Stimulated activated memory B cell treated with anti-CD40 and anti-IgM and Interleukin-4, amounts not matched to agents 10 μg/mL and 1 μg/mL and 100 μg/mL, for 72 hours (primary cell): Measurements from ENCODE around the gene ENC1.

Experiments
- ATAC-seq: fragments of 150-1000 bp; cut with Tn5 transposase; 2 replicates; pipeline ENCODE4 v1.10.0; 2021
- H3K27ac Mint-ChIP-seq: one replicate; pipeline ENCODE4 v1.8.0; 2022; ENCODE audit warnings: mild to moderate bottlenecking, mixed read lengths
- H3K27me3 Mint-ChIP-seq: one replicate; pipeline ENCODE4 v1.8.0; 2022; ENCODE audit warnings: mixed read lengths
- H3K36me3 Mint-ChIP-seq: one replicate; pipeline ENCODE4 v1.8.0; 2022; ENCODE audit warnings: mixed read lengths
- H3K4me1 Mint-ChIP-seq: one replicate; pipeline ENCODE4 v1.8.0; 2022; ENCODE audit warnings: mixed read lengths
- H3K4me3 Mint-ChIP-seq: one replicate; pipeline ENCODE4 v1.8.0; 2022; ENCODE audit warnings: mild to moderate bottlenecking, moderate library complexity, mixed read lengths
- H3K9me3 Mint-ChIP-seq: one replicate; pipeline ENCODE4 v1.8.0; 2022; ENCODE audit warnings: mixed read lengths

The ENC1 gene

GRCh38 chr5:74665816-74666215 lies 25.3 kb upstream of the ENC1 start:
- Mint-ChIP-seq H3K4me1 (no peaks in the 10 kb centered on the region), H3K4me3 (no peak overlapping the region), H3K9me3 (peaks cover 3% of the 10 kb centered on the region), H3K27me3 (peaks cover 23% of the 10 kb centered on the region), H3K27ac (no peak overlapping the region), H3K36me3 (peaks cover 4% of the 10 kb centered on the region)
- ATAC-seq, result no peak

DNA sequence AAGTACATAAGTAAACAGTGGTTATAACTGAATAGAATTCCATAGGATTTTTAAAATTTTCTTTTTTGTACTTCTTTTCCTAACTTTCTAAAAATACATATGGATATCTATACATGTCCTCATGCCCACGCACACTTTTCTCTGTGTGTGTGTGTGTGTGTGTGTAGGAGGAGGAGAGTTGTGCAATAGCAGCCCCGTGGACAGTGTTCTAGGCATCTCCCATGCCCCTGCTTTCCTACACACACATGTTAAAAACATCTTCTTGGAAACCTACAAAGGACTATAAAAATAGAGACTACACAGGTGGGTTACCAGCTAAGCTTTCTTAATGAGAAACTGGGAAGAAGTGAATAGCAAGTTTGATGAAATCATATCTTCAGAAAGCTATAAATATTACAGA lies 24.7 kb upstream of the ENC1 start:
- peaks cover 3% of the 10 kb centered on the region for H3K9me3 Mint-ChIP-seq
- H3K27ac Mint-ChIP-seq, result no peak overlapping the region
- H3K4me3 Mint-ChIP-seq, result no peak overlapping the region
- peaks cover 23% of the 10 kb centered on the region for H3K27me3 Mint-ChIP-seq
- H3K4me1 Mint-ChIP-seq, result no peaks in the 10 kb centered on the region
- H3K36me3 Mint-ChIP-seq, result peaks cover 3% of the 10 kb centered on the region
- no peak for ATAC-seq

DNA sequence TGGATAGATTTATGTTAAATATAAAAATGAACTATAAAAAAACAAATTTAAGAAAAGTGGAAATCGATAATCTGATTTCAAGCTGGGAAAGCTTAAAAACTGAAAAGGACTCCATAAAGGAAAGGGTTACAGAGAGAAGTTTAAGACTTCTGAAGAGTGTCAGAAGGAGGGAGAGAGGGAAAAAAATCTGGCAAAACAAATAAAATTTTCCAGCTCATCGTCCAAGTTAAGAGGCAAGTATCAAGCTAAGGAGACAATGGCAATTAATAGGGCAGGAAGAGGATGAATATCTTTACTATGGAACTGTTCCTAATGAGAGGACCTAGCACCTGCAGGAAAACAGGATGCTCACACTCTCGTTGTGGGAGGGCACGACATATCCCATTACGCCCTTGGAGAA lies 24.0 kb upstream of the ENC1 start:
- no peak for ATAC-seq
- Mint-ChIP-seq H3K36me3 (no peaks in the 10 kb centered on the region), H3K27ac (no peak overlapping the region), H3K4me1 (no peaks in the 10 kb centered on the region), H3K4me3 (no peak overlapping the region), H3K9me3 (no peaks in the 10 kb centered on the region), H3K27me3 (peaks cover 25% of the 10 kb centered on the region)

GRCh38 chr5:74660873-74661272 lies 20.3 kb upstream of the ENC1 start:
- Mint-ChIP-seq H3K4me1 (no peaks in the 10 kb centered on the region), H3K27ac (no peak overlapping the region), H3K27me3 (peaks cover 37% of the 10 kb centered on the region), H3K36me3 (no peaks in the 10 kb centered on the region), H3K4me3 (no peak overlapping the region), H3K9me3 (no peaks in the 10 kb centered on the region)
- ATAC-seq, result no peak

DNA sequence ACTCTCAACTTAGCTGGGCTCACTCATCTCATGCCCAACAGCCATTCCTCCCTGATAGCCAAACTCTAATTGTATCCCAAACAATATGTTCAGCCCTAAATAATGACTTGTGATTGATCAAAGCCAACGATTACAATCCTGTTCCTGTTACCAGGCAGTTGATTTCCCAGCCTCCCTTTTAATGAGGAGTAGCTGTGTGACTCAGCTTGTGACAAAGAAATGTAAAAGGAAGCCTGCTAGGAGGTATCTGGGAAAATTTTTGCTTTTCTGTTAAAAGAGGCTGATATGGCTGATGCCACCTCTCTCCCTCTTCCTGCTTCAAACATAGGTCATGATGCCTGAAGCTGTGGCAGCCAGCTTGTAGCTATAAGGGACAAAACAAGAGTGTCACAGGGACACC lies 19.6 kb upstream of the ENC1 start:
- Mint-ChIP-seq H3K27ac (no peak overlapping the region), H3K4me1 (no peaks in the 10 kb centered on the region), H3K27me3 (peaks cover 37% of the 10 kb centered on the region), H3K4me3 (no peak overlapping the region), H3K9me3 (no peaks in the 10 kb centered on the region), H3K36me3 (no peaks in the 10 kb centered on the region)
- ATAC-seq, result no peak

DNA sequence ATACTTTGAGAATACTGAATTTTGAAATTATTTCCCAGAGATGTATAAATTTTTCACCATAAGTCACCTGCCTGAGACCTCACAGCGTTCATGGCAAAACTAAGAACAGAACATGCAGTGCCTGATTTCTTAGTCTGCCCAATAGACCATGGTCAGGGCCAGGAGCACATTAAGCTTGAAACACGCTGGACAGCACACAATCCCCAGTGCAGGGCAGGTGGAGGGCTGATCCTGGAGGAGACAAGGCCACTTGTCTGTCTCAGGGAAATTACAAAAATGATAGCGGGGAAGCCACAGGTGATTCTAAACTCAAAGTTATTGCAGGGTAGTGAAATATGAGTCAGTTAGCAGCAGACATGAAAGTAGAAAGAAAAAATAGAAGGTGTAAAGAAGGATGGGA lies 18.6 kb upstream of the ENC1 start:
- no peaks in the 10 kb centered on the region for H3K4me1 Mint-ChIP-seq
- ATAC-seq, result no peak
- H3K9me3 Mint-ChIP-seq, result no peaks in the 10 kb centered on the region
- no peak overlapping the region for H3K4me3 Mint-ChIP-seq
- no peaks in the 10 kb centered on the region for H3K36me3 Mint-ChIP-seq
- H3K27ac Mint-ChIP-seq, result no peak overlapping the region
- peaks cover 37% of the 10 kb centered on the region for H3K27me3 Mint-ChIP-seq

DNA sequence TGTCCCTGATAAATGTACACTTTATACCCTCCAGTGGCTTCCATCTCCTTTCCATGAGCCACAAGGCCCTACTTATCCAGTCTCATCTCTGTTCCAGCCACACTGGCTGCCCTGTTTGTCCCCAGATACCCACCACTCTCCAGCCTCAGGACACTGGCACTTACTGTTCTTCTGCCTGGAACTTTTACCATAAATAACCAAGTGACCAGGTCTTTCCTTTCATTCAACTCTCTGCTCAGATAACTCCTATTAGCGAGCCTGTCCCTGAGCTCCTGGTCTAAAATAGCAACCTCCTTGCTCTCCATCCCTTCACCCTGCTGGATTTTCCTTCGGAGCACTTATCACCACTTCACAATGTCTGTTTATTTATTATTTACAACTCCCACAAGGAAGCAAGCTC lies 16.6 kb upstream of the ENC1 start:
- no peak overlapping the region for H3K27ac Mint-ChIP-seq
- H3K4me3 Mint-ChIP-seq, result no peak overlapping the region
- peaks cover 25% of the 10 kb centered on the region for H3K27me3 Mint-ChIP-seq
- H3K4me1 Mint-ChIP-seq, result no peaks in the 10 kb centered on the region
- H3K36me3 Mint-ChIP-seq, result no peaks in the 10 kb centered on the region
- no peaks in the 10 kb centered on the region for H3K9me3 Mint-ChIP-seq
- ATAC-seq, result no peak

- Mint-ChIP-seq H3K36me3 (no peaks in the 10 kb centered on the region), H3K4me1 (no peaks in the 10 kb centered on the region), H3K9me3 (no peaks in the 10 kb centered on the region), H3K27ac (no peak overlapping the region), H3K27me3 (peaks cover 28% of the 10 kb centered on the region), H3K4me3 (no peak overlapping the region)
- ATAC-seq, result no peak
Observed at GRCh38 chr5:74655716-74656115, 15.2 kb upstream of the ENC1 start.

GRCh38 chr5:74655206-74655605 lies 14.7 kb upstream of the ENC1 start:
- no peaks in the 10 kb centered on the region for H3K4me1 Mint-ChIP-seq
- H3K36me3 Mint-ChIP-seq, result no peaks in the 10 kb centered on the region
- ATAC-seq, result no peak
- H3K27ac Mint-ChIP-seq, result no peak overlapping the region
- no peak overlapping the region for H3K4me3 Mint-ChIP-seq
- H3K27me3 Mint-ChIP-seq, result peaks cover 33% of the 10 kb centered on the region
- no peaks in the 10 kb centered on the region for H3K9me3 Mint-ChIP-seq

GRCh38 chr5:74653991-74654390 lies 13.5 kb upstream of the ENC1 start:
- H3K4me3 Mint-ChIP-seq, result no peak overlapping the region
- H3K36me3 Mint-ChIP-seq, result no peaks in the 10 kb centered on the region
- H3K4me1 Mint-ChIP-seq, result no peaks in the 10 kb centered on the region
- no peak for ATAC-seq
- peaks cover 27% of the 10 kb centered on the region for H3K27me3 Mint-ChIP-seq
- H3K27ac Mint-ChIP-seq, result no peak overlapping the region
- no peaks in the 10 kb centered on the region for H3K9me3 Mint-ChIP-seq

GRCh38 chr5:74652576-74652975 lies 12.0 kb upstream of the ENC1 start:
- H3K9me3 Mint-ChIP-seq, result no peaks in the 10 kb centered on the region
- H3K36me3 Mint-ChIP-seq, result no peaks in the 10 kb centered on the region
- ATAC-seq, result no peak
- no peak overlapping the region for H3K27ac Mint-ChIP-seq
- no peaks in the 10 kb centered on the region for H3K4me1 Mint-ChIP-seq
- no peak overlapping the region for H3K4me3 Mint-ChIP-seq
- peaks cover 20% of the 10 kb centered on the region for H3K27me3 Mint-ChIP-seq

GRCh38 chr5:74651710-74652109 lies 11.2 kb upstream of the ENC1 start:
- Mint-ChIP-seq H3K9me3 (no peaks in the 10 kb centered on the region), H3K27me3 (peaks cover 12% of the 10 kb centered on the region), H3K36me3 (no peaks in the 10 kb centered on the region), H3K4me3 (no peak overlapping the region), H3K4me1 (no peaks in the 10 kb centered on the region), H3K27ac (no peak overlapping the region)
- no peak for ATAC-seq

DNA sequence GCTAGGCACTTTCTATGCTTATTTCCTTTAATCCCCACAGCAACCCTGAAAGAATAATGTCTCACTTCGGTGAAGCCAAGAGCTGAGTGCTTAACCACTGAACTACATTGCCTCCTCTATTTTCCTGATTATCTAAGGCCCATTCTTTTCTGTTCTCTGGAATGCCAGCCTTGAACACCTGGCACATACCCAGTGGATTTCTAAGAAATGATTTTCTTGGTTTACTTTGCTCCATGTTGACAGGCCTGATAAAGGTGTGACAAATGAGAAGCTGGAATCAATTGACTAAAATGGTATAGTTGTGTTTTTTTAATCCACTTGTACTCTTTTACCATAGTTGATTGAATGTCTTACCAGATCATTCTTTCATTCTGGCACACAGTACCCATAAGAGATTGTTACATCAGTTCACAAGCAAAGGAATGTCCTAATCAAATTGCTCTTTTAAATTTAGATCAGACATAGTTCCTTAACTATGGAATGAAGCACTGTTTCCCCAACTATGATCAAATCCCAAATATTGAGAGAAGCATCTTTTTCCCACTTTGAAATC lies 9.0 kb upstream of the ENC1 start:
- Mint-ChIP-seq H3K4me3 (no peak overlapping the region), H3K36me3 (no peaks in the 10 kb centered on the region), H3K9me3 (no peaks in the 10 kb centered on the region)

DNA sequence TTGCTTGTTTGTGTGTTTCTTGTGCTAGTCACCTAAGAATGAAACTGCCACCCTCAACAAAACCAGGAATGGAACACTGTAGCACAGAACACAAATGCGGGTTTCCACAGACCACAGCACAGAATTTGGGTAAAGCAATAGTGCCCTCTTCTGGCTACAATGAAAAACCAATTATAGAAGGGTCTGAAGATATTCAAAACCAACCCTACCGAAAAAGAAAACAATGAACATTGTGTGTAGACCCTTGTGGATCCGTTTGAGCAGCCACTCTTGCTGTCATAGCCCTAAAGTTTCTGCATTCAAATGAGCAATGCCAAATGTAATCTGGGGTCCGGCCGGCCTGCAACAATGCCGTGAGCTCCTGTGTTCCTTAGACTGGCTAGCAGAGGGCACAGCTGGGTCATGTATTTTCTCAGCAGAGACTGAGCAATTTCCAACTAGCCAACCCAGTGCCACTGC lies 8.3 kb upstream of the ENC1 start:
- peaks cover 9% of the 10 kb centered on the region for H3K27me3 Mint-ChIP-seq
- peak; percentile 82 for ATAC-seq
- H3K9me3 Mint-ChIP-seq, result no peaks in the 10 kb centered on the region
- no peak overlapping the region for H3K27ac Mint-ChIP-seq
- no peaks in the 10 kb centered on the region for H3K4me1 Mint-ChIP-seq
- no peaks in the 10 kb centered on the region for H3K36me3 Mint-ChIP-seq
- no peak overlapping the region for H3K4me3 Mint-ChIP-seq

More for the DNA sequence above, 9.0 kb upstream of the ENC1 start:
- Mint-ChIP-seq H3K4me1 (no peaks in the 10 kb centered on the region), H3K27me3 (peaks cover 9% of the 10 kb centered on the region), H3K27ac (no peak overlapping the region)
- no peak for ATAC-seq

DNA sequence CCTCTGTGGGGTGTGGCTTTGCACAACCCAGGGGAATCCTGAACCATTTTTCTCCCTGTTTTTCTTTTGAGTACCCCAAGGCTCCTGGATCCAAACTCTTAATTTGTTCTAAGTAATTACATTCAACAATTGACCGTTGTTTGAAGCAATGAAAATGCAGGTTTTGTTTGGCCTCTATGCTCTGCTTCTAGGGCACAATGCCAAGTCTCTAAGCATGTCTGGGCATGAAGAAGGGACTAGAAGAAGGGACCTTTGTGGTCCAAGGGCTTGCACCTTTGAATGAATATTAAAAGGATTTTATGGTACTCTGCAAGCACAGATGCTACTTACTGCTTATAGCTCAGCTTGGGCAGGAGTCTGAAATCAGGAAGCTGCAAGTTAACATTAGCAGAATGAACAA lies 6.6 kb upstream of the ENC1 start:
- Mint-ChIP-seq H3K27me3 (peaks cover 9% of the 10 kb centered on the region), H3K4me3 (no peak overlapping the region), H3K36me3 (no peaks in the 10 kb centered on the region), H3K9me3 (no peaks in the 10 kb centered on the region), H3K27ac (no peak overlapping the region), H3K4me1 (peaks cover 4% of the 10 kb centered on the region)
- ATAC-seq, result no peak

DNA sequence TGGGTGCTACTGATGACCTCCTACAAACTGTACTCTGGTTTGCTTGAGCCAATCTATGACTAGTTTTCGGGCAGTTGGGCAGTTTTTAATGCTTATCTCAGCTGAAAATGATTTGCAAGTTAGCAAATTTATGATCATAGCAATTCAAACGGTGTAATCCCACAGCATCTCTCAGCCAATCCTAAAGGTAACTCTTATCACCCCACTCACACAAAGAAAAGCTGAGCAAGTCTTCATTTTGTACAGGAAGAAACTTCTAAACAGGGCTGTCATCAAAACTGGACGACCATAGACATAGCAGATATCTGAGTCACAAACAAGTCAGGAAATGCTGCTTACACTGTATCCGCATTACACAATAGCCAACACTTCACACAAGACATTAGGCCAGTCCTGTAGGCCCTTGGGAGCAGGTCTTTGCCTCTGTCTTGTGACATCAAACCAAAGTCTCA lies 2.6 kb upstream of the ENC1 start:
- no peak overlapping the region for H3K27ac Mint-ChIP-seq
- H3K9me3 Mint-ChIP-seq, result no peaks in the 10 kb centered on the region
- no peaks in the 10 kb centered on the region for H3K36me3 Mint-ChIP-seq
- no peak overlapping the region for H3K4me3 Mint-ChIP-seq
- H3K27me3 Mint-ChIP-seq, result no peaks in the 10 kb centered on the region
- peaks cover 43% of the 10 kb centered on the region for H3K4me1 Mint-ChIP-seq
- no peak for ATAC-seq

GRCh38 chr5:74642543-74642863 lies 2.0 kb upstream of the ENC1 start:
- no peak overlapping the region for H3K4me3 Mint-ChIP-seq
- ATAC-seq, result no peak
- peak overlapping the region; percentile 86 for H3K27ac Mint-ChIP-seq
- no peaks in the 10 kb centered on the region for H3K27me3 Mint-ChIP-seq
- H3K36me3 Mint-ChIP-seq, result no peaks in the 10 kb centered on the region
- H3K4me1 Mint-ChIP-seq, result peaks cover 43% of the 10 kb centered on the region
- no peaks in the 10 kb centered on the region for H3K9me3 Mint-ChIP-seq
